ENCODE results near the gene PNMA6E.

PNMA6E gene

GRCh38 chrX:153401133-153401764, at the start of gene PNMA6E:
Gene PNMA6E (minus strand): TSS chrX:153401350. CDS start chrX:153398849, 2,501 bp downstream.
- in situ Hi-C loops (cut with HindIII; ENCODE audit: low sequenced_read_pairs): no loop called here

- in situ Hi-C loops (cut with HindIII; ENCODE audit: low sequenced_read_pairs): no loop called here
Observed at GRCh38 chrX:153450949-153451277, 49.8 kb upstream of the PNMA6E start.

- in situ Hi-C loops (cut with HindIII; ENCODE audit: low sequenced_read_pairs): no loop called here
Observed at GRCh38 chrX:153450114-153450948, 49.2 kb upstream of the PNMA6E start.

GRCh38 chrX:153449368-153450113, 48.4 kb upstream of the PNMA6E start:
- in situ Hi-C loops (cut with HindIII; ENCODE audit: low sequenced_read_pairs): no loop called here

- in situ Hi-C loops (cut with HindIII; ENCODE audit: low sequenced_read_pairs): no loop called here
Observed at GRCh38 chrX:153448556-153449367, 47.6 kb upstream of the PNMA6E start.

GRCh38 chrX:153447581-153447960, 46.4 kb upstream of the PNMA6E start:
- in situ Hi-C loops (cut with HindIII; ENCODE audit: low sequenced_read_pairs): no loop called here

- in situ Hi-C loops (cut with HindIII; ENCODE audit: low sequenced_read_pairs): no loop called here
Observed at GRCh38 chrX:153446950-153447580, 45.9 kb upstream of the PNMA6E start.

GRCh38 chrX:153446636-153446936, 45.4 kb upstream of the PNMA6E start:
- in situ Hi-C loops (cut with HindIII; ENCODE audit: low sequenced_read_pairs): no loop called here

- in situ Hi-C loops (cut with HindIII; ENCODE audit: low sequenced_read_pairs): no loop called here
Observed at GRCh38 chrX:153445856-153446635, 44.9 kb upstream of the PNMA6E start, which contains the start of gene TREX2. Gene TREX2 (minus strand): TSS chrX:153446056. CDS start chrX:153445430, 626 bp downstream.

- in situ Hi-C loops (cut with HindIII; ENCODE audit: low sequenced_read_pairs): no loop called here
Observed at GRCh38 chrX:153445106-153445855, 44.1 kb upstream of the PNMA6E start.

- in situ Hi-C loops (cut with HindIII; ENCODE audit: low sequenced_read_pairs): no loop called here
Observed at GRCh38 chrX:153444333-153445011, 43.3 kb upstream of the PNMA6E start.

GRCh38 chrX:153443476-153444332, 42.6 kb upstream of the PNMA6E start:
- in situ Hi-C loops (cut with HindIII; ENCODE audit: low sequenced_read_pairs): no loop called here

GRCh38 chrX:153442463-153442862, 41.3 kb upstream of the PNMA6E start:
- in situ Hi-C loops (cut with HindIII; ENCODE audit: low sequenced_read_pairs): no loop called here

GRCh38 chrX:153441981-153442380, 40.8 kb upstream of the PNMA6E start:
- in situ Hi-C loops (cut with HindIII; ENCODE audit: low sequenced_read_pairs): no loop called here

- in situ Hi-C loops (cut with HindIII; ENCODE audit: low sequenced_read_pairs): no loop called here
Observed at GRCh38 chrX:153441296-153441695, 40.1 kb upstream of the PNMA6E start.

GRCh38 chrX:153440556-153441135, 39.5 kb upstream of the PNMA6E start:
- in situ Hi-C loops (cut with HindIII; ENCODE audit: low sequenced_read_pairs): no loop called here

GRCh38 chrX:153439977-153440376, 38.8 kb upstream of the PNMA6E start:
- in situ Hi-C loops (cut with HindIII; ENCODE audit: low sequenced_read_pairs): no loop called here
